Measurements from ENCODE around the gene CD38. TPM values are rescaled to one million over a fixed set of nuclear protein-coding genes. Genes with fewer than 3 reads are reported as not detected.

CD38 gene
- under 0.01 and 0.14 TPM in 2 replicates for total RNA-seq

DNA sequence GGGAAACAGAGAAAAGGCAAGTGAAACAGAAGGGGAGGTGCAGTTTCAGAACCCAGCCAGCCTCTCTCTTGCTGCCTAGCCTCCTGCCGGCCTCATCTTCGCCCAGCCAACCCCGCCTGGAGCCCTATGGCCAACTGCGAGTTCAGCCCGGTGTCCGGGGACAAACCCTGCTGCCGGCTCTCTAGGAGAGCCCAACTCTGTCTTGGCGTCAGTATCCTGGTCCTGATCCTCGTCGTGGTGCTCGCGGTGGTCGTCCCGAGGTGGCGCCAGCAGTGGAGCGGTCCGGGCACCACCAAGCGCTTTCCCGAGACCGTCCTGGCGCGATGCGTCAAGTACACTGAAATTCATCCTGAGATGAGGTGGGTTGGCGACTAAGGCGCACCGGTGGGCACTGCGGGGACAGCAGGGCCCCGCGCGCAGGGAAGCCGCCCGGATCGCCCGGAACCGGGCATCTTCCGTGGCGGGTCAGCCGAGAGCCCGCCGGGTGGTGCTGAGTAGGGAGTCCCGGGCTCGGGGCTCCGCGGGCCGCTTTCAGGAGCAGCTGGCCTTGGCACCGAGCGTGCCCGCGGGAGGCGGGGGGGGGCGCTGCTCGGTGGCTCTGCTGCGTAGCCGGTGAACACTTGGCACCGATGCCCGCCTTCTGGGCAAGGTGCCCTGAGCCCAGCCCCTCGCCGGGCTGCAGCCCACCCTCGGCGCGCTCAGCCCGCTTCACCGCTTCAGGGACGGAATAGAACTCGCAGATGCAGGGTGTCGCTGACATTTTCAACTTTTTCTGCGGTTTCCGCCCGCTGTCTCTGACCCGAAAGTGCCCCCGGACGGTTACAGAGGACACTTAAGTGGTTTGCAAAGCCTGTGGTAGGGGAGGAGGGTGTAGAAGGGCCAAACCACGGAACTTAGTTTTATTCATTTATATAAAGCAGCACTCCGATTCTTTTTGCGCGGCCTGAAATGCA is at the start of gene CD38:
Gene CD38, plus strand, starts transcription at position 40 of the 953 bp plus-strand sequence. Its CDS starts 87 bp downstream, at position 127.

Other genes starting within 250 kb of the CD38 start
- 105 and 108 TPM in 2 replicates for gene FBXL5, start 123.0 kb upstream of the CD38 start, total RNA-seq
- 21.0 and 24.9 TPM in 2 replicates for gene FAM200B, start 96.5 kb upstream of the CD38 start, total RNA-seq
- 19.9 and 21.2 TPM in 2 replicates for gene BST1, start 75.3 kb upstream of the CD38 start, total RNA-seq
- not detected in 2 replicates for gene FGFBP1, start 160.4 kb downstream of the CD38 start, total RNA-seq
- gene FGFBP2, start 184.8 kb downstream of the CD38 start, total RNA-seq, result not detected in 2 replicates

Data from smooth muscle cell of bladder (primary cell).